LNCaP clone FGC (cell line): ENCODE measurements around the gene SKIC8.

ENCODE experiments used
- DNase-seq: peaks from one replicate; pipeline ENCODE4 v3.0.0-alpha.2; 2011; ENCODE audit warnings: low read depth
- H3K4me3 ChIP-seq: 2 replicates; pipeline ENCODE4 v1.5.1; 2011; ENCODE audit warnings: mild to moderate bottlenecking, low read depth, low read length, control low read depth
- TF ChIP-seq, protein P1 (sequence below): IDR thresholded peaks from 2 replicates; pipeline ENCODE4 v1.5.1; 2012; ENCODE audit warnings: mild to moderate bottlenecking; ENCODE audit not compliant: control insufficient read depth, insufficient read depth; ENCODE audit errors: extremely low read depth

The SKIC8 gene

DNA sequence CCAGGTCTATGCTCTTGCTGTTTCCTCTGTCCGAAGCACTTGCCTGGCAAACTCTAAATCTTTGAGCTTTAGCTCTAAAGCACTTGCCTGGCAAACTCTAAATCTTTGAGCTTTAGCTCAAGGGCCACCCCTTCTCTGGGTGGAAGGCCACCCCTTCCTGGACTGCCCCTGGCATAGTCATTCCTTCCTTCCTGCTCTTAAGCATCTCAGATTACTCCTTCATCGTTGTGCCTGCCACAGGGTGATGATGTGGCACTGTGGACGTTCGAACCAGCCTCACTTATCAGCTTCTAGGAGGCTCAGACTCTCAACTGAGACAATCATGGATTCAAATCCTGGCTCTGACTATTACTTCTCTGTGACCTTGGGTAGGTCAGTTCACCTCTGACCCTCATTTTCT lies 30.2 kb upstream of the SKIC8 start:
- TF ChIP-seq, protein P1, sequence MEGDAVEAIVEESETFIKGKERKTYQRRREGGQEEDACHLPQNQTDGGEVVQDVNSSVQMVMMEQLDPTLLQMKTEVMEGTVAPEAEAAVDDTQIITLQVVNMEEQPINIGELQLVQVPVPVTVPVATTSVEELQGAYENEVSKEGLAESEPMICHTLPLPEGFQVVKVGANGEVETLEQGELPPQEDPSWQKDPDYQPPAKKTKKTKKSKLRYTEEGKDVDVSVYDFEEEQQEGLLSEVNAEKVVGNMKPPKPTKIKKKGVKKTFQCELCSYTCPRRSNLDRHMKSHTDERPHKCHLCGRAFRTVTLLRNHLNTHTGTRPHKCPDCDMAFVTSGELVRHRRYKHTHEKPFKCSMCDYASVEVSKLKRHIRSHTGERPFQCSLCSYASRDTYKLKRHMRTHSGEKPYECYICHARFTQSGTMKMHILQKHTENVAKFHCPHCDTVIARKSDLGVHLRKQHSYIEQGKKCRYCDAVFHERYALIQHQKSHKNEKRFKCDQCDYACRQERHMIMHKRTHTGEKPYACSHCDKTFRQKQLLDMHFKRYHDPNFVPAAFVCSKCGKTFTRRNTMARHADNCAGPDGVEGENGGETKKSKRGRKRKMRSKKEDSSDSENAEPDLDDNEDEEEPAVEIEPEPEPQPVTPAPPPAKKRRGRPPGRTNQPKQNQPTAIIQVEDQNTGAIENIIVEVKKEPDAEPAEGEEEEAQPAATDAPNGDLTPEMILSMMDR, result no peak
- no peak overlapping the region for H3K4me3 ChIP-seq
- no peak for DNase-seq

DNA sequence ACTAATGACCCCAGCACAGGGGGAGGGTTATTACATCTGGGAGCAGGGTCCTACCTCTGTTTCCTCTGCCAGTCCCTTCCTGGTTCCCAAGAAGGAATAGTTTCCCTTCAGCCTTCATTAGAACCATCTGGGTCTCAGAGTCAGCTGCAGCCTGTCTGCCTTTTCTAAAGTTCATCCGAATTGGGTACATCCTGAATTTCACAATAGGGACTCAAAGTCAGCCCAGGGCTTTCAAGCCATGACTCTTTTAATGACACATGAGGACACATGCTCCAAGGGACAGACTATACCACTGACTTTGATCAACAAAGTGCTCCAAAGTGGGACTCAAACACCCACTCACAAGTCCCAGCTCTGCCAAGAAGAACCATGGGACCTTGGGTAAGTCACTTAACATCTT lies 28.1 kb upstream of the SKIC8 start:
- no peak overlapping the region for H3K4me3 ChIP-seq
- TF ChIP-seq, protein P1, result no peak
- no peak for DNase-seq

DNA sequence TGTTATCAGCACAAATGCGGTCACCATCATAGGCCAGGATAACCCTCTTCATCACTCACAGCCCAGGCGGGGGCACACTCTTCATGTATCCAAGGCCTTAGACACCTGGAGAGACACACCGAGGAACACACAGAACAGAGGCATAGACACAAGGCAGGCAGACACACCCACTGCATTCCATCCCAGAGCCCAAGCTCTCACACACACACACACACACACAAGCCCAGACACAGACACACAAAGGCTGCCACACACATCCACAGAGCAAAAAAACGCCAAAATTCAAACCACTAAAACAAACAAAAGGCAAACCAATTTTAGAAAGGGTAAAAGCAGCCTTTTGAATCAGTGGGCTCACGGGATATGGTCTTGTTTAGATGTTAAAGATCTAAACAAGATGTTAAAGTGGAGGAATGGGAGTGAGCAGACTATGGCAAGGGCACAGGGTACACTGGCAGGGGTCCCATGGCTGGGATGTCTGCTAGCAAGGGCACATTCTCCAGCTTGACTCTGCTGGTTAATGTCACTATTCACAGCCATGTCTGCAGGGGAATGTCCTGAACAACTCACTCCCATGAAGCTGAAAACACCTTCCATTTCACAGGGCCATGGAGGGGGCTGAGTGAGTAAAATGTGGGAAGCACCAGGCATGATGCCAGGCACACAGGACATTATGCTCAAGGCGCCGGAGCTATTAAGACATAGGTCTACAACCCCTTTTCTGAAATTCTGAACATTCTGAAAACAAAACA lies 25.9 kb upstream of the SKIC8 start:
- DNase-seq, result no peak
- TF ChIP-seq, protein P1, result no peak
- no peak overlapping the region for H3K4me3 ChIP-seq

DNA sequence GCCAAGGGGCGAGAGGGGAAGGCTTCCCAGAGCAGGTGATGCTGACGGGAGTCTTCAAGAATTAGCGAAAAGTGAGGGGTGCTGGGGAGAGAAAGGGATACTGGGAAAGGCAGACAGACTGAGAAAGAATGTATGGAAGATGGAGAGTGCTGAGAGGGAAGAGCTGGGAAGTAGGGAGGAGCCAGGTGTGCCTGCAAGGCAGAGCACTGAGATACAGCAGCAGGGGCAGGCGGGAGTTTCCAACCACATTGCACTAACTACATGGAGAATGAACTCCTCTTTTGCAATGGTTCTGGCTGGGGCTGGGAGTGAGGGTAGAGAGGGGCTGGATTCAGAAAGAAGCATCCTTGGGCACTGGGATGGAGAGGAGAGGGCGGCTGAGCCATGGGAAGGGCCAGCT lies 24.7 kb upstream of the SKIC8 start:
- no peak overlapping the region for H3K4me3 ChIP-seq
- TF ChIP-seq, protein P1, result no peak
- DNase-seq, result no peak

DNA sequence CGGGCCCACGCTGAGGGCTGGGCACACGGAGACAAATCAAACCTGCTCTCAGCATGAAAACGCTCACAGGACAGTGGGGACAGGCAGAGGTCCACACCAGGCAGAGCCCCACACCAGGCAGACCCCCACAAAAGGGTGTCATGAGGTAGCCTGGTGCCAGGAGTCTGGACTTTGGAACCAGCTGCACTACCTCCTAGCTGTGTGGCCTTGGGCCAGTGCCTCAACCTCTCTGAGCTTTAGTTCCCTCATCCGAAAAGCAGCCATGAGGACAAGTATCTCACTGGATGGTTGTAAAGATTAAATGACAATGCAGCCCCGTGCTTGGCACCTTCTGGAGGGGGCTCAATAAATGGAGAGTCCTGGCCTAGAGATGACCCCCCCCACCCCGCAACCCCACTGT lies 24.3 kb upstream of the SKIC8 start:
- TF ChIP-seq, protein P1, result no peak
- no peak for DNase-seq
- H3K4me3 ChIP-seq, result no peak overlapping the region

DNA sequence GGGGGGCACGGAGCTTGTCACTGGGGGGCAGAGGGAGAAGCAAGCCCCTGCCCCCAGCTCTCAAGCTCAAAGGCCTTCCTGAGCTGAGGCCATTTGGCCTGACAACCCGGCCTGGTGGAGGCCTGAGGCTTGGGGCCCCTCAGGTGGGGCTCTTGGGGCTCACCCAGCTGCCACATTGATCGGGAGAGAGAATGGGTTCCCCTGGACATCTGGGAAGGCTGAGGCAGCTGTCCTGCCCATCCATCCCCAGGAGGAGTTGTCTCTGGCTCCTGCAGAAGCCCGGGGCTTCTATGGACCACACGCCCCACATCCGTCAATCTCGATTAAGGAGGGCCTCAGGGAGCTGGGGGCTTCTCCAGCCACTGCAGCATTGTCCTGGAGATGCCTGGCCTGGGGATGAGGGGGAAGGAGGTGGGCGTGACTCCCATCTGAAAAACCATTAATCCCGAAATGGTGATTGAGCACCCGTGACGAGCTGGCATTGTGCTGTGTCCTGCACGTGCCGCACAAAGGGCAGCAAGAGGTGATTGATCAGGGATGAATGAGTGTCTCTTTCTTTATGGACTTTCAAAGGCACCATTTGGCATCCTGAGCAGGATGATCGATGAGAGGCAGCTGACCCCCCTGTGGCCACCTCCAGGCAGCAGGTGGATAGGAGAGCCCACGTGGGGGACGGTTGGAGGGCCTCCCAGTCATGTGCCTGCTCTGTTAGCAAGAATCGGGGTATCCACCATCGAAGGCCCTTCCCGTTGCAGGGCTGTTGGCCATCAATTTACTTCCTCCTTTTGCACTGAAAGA lies 23.5 kb upstream of the SKIC8 start:
- DNase-seq, result no peak
- TF ChIP-seq, protein P1, result no peak
- no peak overlapping the region for H3K4me3 ChIP-seq
